Fibroblast of lung (primary cell): ENCODE results near the gene CEP43. TPM values are rescaled to one million over a fixed set of nuclear protein-coding genes. Genes with fewer than 3 reads are reported as not detected.

Source experiments
- DNase-seq, 2 donors: peaks; one replicate each; pipeline versions ENCODE4 v3.0.0 to v3.0.0-alpha.2; 2010; ENCODE audit warnings: low read depth in 2 of 2
- H2AFZ ChIP-seq: 2 replicates; pipeline ENCODE4 v1.5.1; 2012; ENCODE audit warnings: low read length, control low read depth, inconsistent platforms
- H3K27ac ChIP-seq: 2 replicates; pipeline ENCODE4 v1.5.1; 2011; ENCODE audit warnings: low read length, control low read depth; ENCODE audit not compliant: insufficient read depth
- H3K27me3 ChIP-seq: 2 replicates; pipeline ENCODE4 v1.5.1; 2011; ENCODE audit warnings: mild to moderate bottlenecking, low read length; ENCODE audit not compliant: control insufficient read depth, insufficient read depth
- H3K36me3 ChIP-seq: 2 replicates; pipeline ENCODE4 v1.5.1; 2011; ENCODE audit warnings: low read length; ENCODE audit not compliant: control insufficient read depth, insufficient read depth
- H3K4me1 ChIP-seq: 2 replicates; pipeline ENCODE4 v1.5.1; 2011; ENCODE audit warnings: low read length; ENCODE audit not compliant: control insufficient read depth, insufficient read depth; ENCODE audit errors: extremely low read depth
- H3K4me2 ChIP-seq: 2 replicates; pipeline ENCODE4 v1.5.1; 2011; ENCODE audit warnings: low read length, control low read depth; ENCODE audit not compliant: insufficient read depth; ENCODE audit errors: extremely low read depth
- H3K4me3 ChIP-seq, 4 experiments: fragments of 200-600 bp in 1 of 4; sonication (generic) in 1 of 4; replicated peaks in 1 of 4; 2 replicates each; pipeline ENCODE4 v1.5.1; 2011 to 2016; ENCODE audit warnings: low read length in 4 of 4, low read depth in 3 of 4, mild to moderate bottlenecking in 3 of 4, control low read depth in 2 of 4, inconsistent platforms in 1 of 4, mixed read lengths in 1 of 4; ENCODE audit not compliant: insufficient read depth in 1 of 4; ENCODE audit errors: control extremely low read depth in 1 of 4
- H3K79me2 ChIP-seq: 2 replicates; pipeline ENCODE4 v1.5.1; 2012; ENCODE audit warnings: mild to moderate bottlenecking, low read length, inconsistent platforms; ENCODE audit not compliant: control insufficient read depth, insufficient read depth
- H3K9ac ChIP-seq: 2 replicates; pipeline ENCODE4 v1.5.1; 2011; ENCODE audit warnings: mild to moderate bottlenecking, low read length, control low read depth; ENCODE audit not compliant: insufficient read depth
- H3K9me3 ChIP-seq: 2 replicates; pipeline ENCODE4 v1.5.1; 2012; ENCODE audit warnings: low read depth, low read length; ENCODE audit not compliant: control insufficient read depth, insufficient read depth
- H4K20me1 ChIP-seq: 2 replicates; pipeline ENCODE4 v1.5.1; 2011; ENCODE audit warnings: low read length; ENCODE audit not compliant: control insufficient read depth, insufficient read depth; ENCODE audit errors: extremely low read depth
- EZH2 ChIP-seq: IDR thresholded peaks from 2 replicates; pipeline ENCODE4 v1.5.1; 2012; ENCODE audit warnings: low read length, control low read depth, mild to moderate bottlenecking; ENCODE audit errors: missing control alignments
- polyA plus RNA-seq, 2 donors: library from polyadenylated mRNA; depleted of rRNA in 1 of 2; stranded (reverse) in 1 of 2; unstranded in 1 of 2; fragments of >200 nt; gene quantifications; 2 replicates each; pipeline ENCODE4 v1.2.1, GENCODE V29; 2011 to 2012; ENCODE audit warnings: missing spikeins in 1 of 2
- total RNA-seq: library from RNA; depleted of rRNA; stranded (reverse); fragments of >200 nt; gene quantifications from 2 replicates; pipeline ENCODE4 v1.2.1, GENCODE V29; 2014
- TF ChIP-seq, protein P1 (sequence below), 2 donors: IDR thresholded peaks in 1 of 2; conservative IDR thresholded peaks in 1 of 2; 1 replicate in 1 of 2; 2 replicates in 1 of 2; pipeline ENCODE4 v1.5.1; 2011 to 2012; ENCODE audit warnings: low read length in 2 of 2, control low read depth in 1 of 2, inconsistent platforms in 1 of 2, low read depth in 1 of 2, mild to moderate bottlenecking in 1 of 2

Gene CEP43
- total and polyA plus RNA-seq, 2 donors (not counting 1 experiment from before 2014, with no cell fraction given), result 11.2 to 18.0 TPM

DNA sequence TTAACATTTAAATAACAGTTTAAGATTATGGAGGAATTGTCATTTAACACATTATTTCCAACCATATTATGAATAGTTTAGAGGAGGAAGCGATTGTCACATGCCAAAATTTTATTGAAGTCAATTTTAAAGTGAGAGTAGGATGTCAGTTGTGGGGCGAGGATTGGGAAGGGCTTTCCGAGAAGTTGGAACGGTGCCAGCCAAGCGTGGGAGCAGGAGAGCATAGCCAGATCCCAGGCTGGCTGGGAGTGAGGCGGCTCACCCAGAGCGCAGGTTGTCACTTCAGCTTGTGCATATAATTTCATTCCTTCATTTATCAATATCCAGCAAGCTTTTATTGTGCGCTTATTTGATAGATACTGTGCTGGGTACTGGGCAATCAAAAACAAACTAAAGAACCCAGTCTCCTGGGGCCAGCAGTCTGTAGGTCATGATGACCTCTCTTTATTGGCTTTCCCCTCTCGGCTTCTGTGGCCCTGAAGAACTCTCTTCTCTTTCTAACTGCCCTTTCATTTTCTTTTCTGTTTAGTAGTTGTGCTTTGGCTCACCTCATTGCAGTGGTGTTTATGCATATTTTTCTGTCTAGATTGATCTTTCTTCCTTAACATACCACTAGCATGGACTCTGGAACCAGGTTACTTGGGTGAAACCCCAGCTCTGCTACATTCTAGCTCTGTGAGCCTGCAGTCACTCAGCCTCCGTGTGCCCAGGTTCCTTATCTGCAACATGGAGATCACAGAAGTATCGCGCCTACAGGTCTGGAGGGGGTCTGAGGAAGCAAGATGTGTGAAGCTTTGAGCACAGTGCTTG is 6.4 kb downstream of the CEP43 start:
- no peaks in the 10 kb centered on the region for H3K4me1 ChIP-seq
- H4K20me1 ChIP-seq, result no peaks in the 10 kb centered on the region
- H3K27me3 ChIP-seq, result no peaks in the 10 kb centered on the region
- no peak overlapping the region for H2AFZ ChIP-seq
- H3K27ac ChIP-seq, result no peak overlapping the region
- H3K9me3 ChIP-seq, result no peaks in the 10 kb centered on the region
- no peak overlapping the region for H3K4me2 ChIP-seq
- H3K9ac ChIP-seq, result no peak overlapping the region
- DNase-seq, result peak in 1 of 2 donors; percentile 10
- H3K4me3 ChIP-seq, result no peak overlapping the region
- peaks cover 4% of the 10 kb centered on the region for H3K36me3 ChIP-seq
- TF ChIP-seq EZH2, result no peak
- TF ChIP-seq, protein P1, sequence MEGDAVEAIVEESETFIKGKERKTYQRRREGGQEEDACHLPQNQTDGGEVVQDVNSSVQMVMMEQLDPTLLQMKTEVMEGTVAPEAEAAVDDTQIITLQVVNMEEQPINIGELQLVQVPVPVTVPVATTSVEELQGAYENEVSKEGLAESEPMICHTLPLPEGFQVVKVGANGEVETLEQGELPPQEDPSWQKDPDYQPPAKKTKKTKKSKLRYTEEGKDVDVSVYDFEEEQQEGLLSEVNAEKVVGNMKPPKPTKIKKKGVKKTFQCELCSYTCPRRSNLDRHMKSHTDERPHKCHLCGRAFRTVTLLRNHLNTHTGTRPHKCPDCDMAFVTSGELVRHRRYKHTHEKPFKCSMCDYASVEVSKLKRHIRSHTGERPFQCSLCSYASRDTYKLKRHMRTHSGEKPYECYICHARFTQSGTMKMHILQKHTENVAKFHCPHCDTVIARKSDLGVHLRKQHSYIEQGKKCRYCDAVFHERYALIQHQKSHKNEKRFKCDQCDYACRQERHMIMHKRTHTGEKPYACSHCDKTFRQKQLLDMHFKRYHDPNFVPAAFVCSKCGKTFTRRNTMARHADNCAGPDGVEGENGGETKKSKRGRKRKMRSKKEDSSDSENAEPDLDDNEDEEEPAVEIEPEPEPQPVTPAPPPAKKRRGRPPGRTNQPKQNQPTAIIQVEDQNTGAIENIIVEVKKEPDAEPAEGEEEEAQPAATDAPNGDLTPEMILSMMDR (conservative IDR thresholded peaks at IDR 0.05 in 1 of 2, IDR thresholded peaks at IDR 0.05 in 1 of 2; ENCODE audit: low read depth in 1 of 2, low read length in 2 of 2), result no peak
- H3K79me2 ChIP-seq, result peaks cover 15% of the 10 kb centered on the region

DNA sequence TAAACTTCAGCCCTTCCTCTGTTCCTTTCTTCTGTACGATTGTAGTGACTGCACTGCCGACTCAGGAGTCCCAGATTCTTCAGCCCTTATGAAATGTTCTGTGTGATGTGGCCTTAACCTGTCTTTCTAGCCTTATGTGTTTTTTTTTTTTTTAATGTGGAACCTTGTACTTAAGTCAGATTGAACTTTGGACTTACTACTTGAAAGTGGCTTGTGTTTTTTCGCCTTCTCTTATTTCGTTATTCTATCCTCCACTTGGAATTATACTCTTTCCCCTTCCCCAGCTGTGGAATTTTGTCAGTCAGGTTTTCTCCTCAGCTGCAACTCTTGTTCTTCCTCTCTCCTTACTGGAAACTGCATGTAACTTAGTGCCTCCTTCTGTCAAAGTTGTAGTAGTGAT is 8.8 kb downstream of the CEP43 start:
- Histone ChIP-seq H3K27me3 (no peaks in the 10 kb centered on the region), H4K20me1 (no peaks in the 10 kb centered on the region), H3K79me2 (no peaks in the 10 kb centered on the region), H3K4me3 (no peak overlapping the region), H3K4me2 (no peak overlapping the region), H3K4me1 (no peaks in the 10 kb centered on the region), H3K9me3 (no peaks in the 10 kb centered on the region), H3K9ac (no peak overlapping the region), H3K36me3 (peaks cover 5% of the 10 kb centered on the region), H3K27ac (no peak overlapping the region), H2AFZ (no peak overlapping the region)
- no peak for DNase-seq
- TF ChIP-seq, protein P1 (conservative IDR thresholded peaks at IDR 0.05 in 1 of 2, IDR thresholded peaks at IDR 0.05 in 1 of 2; ENCODE audit: low read depth in 1 of 2, low read length in 2 of 2), result no peak
- no peak for TF ChIP-seq EZH2

DNA sequence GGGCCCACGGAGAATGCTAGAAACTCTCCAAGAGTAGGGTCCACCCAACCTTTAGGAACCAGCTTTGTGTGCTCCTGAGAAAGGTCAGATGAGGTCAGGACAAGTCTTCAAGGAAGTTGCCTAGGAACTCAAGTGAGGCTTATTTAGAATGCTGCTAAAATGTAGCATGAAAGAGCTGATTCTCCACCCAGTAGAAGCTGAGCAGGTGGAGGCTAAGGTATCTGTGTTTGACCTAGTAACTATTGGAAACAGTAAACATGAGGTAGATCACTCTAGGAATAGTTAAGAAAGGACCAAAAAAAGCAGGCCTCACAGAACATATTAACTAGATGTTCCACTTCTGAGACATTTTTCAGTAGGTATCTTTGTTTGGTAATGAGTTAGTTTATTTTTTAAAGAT is 13.9 kb downstream of the CEP43 start:
- no peak overlapping the region for H3K9ac ChIP-seq
- no peaks in the 10 kb centered on the region for H4K20me1 ChIP-seq
- no peak overlapping the region for H3K4me2 ChIP-seq
- DNase-seq, result no peak
- H3K36me3 ChIP-seq, result peaks cover 4% of the 10 kb centered on the region
- H3K9me3 ChIP-seq, result no peaks in the 10 kb centered on the region
- H3K4me1 ChIP-seq, result no peaks in the 10 kb centered on the region
- no peak overlapping the region for H3K27ac ChIP-seq
- no peak overlapping the region for H2AFZ ChIP-seq
- H3K79me2 ChIP-seq, result no peaks in the 10 kb centered on the region
- H3K4me3 ChIP-seq, result no peak overlapping the region
- no peak for TF ChIP-seq EZH2
- TF ChIP-seq, protein P1 (conservative IDR thresholded peaks at IDR 0.05 in 1 of 2, IDR thresholded peaks at IDR 0.05 in 1 of 2; ENCODE audit: low read depth in 1 of 2, low read length in 2 of 2), result no peak
- no peaks in the 10 kb centered on the region for H3K27me3 ChIP-seq
